Amniotic epithelial cell (primary cell): Measurements from ENCODE around the gene MPP3.
"Not testable (repeated sequence)": the region's sequence is repeated elsewhere in the genome, so short reads cannot be mapped to it uniquely, and the experiment has no call there.

ENCODE experiments used
- DNase-seq: peaks from one replicate; pipeline ENCODE4 v3.0.0-alpha.2; 2010; ENCODE audit warnings: low read depth

Gene MPP3, protein sequence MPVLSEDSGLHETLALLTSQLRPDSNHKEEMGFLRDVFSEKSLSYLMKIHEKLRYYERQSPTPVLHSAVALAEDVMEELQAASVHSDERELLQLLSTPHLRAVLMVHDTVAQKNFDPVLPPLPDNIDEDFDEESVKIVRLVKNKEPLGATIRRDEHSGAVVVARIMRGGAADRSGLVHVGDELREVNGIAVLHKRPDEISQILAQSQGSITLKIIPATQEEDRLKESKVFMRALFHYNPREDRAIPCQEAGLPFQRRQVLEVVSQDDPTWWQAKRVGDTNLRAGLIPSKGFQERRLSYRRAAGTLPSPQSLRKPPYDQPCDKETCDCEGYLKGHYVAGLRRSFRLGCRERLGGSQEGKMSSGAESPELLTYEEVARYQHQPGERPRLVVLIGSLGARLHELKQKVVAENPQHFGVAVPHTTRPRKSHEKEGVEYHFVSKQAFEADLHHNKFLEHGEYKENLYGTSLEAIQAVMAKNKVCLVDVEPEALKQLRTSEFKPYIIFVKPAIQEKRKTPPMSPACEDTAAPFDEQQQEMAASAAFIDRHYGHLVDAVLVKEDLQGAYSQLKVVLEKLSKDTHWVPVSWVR

GRCh38 chr17:43832976-43833829 lies at the start of gene MPP3:
MPP3 (minus strand) TSS chr17:43833146; CDS start chr17:43831906, 1,240 bp downstream.
- peak; percentile 62 for DNase-seq

DNA sequence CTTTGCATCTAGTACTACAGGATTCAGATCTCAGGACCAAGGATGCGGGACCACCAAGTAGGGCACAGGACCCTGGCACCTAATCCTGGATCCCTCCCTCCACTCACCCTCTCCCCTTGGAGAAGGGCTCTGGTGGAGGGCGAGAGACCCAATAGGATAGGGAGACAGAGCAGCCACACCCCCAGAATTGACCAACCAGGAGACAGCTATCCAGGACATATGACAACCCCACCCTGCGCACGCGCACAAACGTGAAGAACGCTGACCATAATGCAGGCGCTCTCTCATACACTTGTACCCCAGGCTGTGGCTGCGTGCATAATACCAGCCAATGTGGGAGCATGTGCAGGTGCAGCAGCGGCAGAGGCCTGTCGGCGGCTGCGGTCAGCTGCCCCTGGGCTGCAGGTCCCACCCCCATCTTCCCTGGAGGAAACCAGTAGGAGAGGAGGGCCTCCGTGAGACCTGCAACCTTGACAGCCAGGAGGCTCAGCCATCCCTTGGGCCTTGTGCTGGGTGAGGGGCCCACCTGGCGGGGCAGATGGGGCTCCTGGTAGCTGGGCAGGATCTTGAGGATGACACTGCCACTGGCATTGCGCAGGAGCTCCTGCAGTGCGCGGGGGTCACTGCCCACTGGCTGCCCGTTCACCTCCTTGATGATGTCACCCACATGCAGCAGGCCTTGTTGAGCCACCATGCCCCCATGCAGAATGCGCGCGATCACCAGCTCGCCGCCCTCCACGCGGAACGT lies 49.0 kb upstream of the MPP3 start:
- no peak for DNase-seq

DNA sequence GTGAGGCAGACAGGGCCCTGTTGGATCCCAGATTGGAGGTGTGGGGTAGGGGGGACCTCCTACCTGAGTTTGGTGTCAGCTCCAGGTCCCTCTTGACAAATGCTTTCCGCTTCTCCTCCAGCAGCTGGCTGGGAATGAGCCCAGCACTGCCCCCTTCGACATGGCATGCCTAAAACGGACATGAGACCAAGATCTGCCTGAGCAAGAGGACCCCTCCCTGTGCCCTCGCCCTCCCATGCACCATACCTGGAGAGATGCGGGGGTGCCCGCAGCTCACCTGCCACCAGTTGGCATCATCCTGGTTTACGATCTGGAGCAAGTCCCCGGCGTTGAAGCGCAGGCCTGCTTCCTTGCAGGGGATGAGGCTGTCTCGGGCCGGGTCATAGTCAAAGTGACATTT lies 48.2 kb upstream of the MPP3 start:
- no peak for DNase-seq

DNA sequence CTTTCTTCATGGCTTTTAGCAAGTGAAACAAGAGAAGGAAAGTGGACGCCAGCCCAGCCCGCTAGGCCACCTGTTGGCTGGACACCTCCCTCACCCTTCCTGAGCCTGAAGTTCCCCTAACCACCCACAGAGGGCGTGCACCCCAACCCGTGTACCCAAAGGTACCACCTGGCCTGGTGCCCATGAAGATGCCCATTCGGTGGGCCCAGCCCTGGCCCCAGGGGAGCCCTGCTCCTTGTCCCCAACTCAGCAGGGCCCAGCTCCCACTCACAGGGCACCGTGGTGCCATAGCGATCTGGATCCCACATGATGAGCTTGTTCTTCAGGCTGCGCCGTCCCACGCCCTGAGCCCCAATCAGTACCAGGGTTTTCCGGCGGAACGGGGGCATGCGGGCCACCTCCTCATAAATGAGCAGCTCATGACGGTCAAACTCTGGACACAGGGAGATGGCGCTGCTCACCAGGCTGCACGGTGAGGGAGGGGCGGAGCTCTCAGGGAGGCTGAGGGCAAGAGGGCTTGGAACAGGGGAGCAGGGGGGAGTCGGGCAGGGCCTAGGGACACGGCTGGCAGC lies 47.6 kb upstream of the MPP3 start:
- peak; percentile 11 for DNase-seq

DNA sequence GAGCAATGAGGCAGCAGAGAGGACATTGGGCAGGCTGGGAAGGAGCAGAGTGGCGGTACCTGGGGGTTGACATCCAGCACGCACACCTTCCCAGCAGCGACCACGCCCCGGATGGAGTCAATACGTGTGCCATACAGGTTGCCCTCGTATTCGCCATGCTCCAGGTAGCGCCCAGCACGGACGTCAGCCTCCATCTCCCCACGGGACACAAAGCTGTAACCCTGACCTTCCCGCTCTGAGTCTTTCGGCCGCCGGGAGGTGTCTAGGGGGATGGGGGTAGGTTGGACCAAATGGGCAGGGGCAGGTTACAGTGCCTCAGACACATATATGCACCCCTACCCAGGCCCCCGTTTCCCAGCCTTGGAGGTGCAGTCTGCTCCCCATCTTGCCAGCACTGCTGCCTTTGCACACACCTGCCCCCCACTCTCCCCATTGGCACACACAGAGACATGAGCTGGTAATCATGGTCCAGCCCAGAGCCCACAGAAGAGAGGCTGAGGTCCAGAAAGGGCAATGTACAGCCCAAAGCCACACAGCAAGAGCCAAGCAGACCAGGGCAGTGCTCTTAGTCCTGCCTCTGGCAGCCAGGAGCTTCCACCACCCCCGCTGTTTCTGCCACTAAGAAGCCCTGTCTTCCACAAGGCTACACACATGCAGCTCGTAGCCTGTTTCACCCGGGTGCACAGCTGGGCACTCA lies 46.9 kb upstream of the MPP3 start:
- DNase-seq = no peak

GRCh38 chr17:43878260-43879175 lies 45.6 kb upstream of the MPP3 start:
- DNase-seq = peak; percentile 92

DNA sequence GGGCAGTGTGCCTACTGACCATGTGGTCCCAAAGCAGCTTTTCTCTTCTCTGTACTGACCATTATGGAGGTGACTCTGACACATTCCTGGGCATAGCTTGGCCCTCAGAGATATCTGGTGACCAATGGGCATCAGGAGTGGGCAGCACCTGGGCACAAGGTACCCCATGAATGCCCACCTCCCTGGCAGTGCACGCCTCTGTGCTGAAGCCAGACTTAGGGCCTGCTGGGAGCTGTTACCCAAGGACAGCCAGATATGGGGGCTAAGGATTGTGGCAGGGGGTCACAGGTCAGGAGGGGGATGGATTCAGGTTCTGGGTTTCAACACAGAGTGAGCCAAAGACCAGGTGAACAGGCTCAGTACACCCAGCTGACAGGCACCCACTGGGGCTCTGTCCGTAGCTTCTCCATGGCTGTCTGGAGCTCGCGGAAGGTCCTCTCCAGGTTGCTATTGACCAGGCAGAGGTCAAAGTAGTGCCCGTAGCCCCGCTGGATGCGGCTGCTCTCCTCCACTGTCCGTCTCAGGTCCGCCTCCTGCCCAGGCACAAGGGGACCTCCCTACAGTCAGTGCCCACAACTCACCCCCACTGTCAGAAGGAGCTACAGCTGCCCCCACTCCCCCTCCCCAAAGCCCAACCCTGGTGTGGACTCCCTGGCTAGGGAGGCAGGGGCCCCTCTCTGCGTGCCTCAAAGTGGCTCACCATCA lies 44.7 kb upstream of the MPP3 start:
- DNase-seq = no peak

DNA sequence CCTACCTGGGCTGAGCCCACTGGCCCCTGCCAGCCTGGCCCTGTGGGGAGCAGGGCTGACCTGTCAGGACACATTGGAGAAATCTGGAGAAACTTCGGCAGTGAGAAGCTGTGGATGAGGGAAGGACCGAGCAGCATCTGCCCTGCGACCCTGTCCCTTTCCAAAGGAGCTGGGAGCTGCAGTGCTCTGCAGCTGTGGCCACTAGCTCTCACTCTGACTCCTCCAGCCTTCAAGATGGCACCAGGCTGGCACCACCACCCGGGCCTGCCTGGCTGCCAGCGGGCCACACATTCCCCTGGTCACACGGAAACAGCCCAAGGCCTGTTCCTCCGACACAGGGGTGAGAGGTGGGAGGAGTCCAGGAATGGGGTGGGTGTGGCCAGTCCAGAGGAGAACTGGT lies 44.1 kb upstream of the MPP3 start:
- no peak for DNase-seq

DNA sequence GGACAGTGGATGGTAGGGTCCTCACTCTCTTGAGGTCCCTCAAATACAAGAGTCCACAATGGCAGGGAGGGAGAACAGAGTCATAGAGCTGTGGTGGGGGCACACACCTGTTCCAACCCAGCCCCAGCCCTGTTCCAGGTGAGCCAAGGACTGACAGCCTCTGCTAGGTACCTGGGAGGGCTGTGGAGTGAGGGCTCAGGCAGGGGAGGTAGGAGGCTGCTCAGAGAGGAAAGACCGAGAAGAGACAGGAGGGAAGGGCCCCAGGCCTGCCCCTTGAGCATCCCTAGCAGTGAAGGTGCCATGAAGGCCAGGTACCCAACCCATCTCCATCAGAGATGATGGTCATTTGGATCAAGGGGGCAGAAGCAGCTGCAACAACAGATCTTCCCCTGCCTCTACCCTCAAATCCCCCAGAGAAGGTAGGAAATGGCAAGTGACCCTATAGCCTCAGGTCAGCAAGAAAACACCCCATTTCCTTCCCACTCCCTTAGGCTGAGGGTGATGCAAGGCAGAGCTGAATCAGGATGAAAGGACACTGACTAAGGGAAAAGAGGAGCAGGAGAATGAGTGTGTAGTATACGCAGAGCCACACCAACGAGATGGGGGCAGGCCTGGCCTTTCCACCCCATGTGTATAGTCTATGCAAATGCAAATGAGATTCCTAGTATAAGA lies 42.7 kb upstream of the MPP3 start:
- DNase-seq = peak; percentile 7

DNA sequence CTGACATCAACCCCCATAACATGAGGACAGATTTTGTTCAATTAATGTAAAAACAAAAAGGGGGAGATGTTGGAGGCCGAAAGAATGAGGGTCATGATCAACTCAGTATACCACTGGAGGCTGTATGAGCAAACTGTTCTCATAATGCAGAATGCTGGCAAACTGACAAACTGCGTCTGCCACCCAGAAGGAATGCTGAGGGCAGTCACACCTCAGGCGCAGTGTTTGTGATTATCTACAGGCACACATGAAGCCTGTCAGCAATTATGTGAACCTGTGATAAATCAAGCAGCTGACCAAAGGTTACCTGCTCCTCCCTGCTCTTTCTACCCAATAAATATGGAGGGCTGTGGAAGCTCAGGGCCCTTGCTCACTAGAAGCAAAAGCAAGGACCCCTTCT lies 41.3 kb upstream of the MPP3 start:
- no peak for DNase-seq

GRCh38 chr17:43873815-43874214 lies 40.9 kb upstream of the MPP3 start:
- DNase-seq = no peak

- no peak for DNase-seq
These were observed 40.1 kb upstream of the MPP3 start for GRCh38 chr17:43873091-43873490.

GRCh38 chr17:43871946-43872690 lies 39.2 kb upstream of the MPP3 start:
- DNase-seq = no peak

DNA sequence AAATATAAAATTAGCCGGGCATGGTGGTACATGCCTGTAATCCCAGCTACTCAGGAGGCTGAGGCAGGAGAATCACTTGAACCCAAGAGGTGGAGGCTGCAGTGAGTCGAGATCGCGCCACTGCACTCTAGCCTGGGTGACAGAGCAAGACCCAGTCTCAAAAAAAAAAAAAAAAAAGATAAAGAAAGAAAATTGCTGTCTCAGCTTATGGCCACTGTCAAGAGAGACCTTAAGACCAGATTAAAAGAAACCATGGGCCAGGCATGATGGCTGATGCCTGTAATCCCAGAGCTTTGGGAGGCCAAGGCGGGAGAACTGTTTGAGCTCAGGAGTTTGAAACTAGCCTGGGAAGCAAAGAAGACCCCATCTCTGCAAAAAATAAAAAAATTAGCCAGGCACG lies 36.1 kb upstream of the MPP3 start:
- not testable (repeated sequence) for DNase-seq

DNA sequence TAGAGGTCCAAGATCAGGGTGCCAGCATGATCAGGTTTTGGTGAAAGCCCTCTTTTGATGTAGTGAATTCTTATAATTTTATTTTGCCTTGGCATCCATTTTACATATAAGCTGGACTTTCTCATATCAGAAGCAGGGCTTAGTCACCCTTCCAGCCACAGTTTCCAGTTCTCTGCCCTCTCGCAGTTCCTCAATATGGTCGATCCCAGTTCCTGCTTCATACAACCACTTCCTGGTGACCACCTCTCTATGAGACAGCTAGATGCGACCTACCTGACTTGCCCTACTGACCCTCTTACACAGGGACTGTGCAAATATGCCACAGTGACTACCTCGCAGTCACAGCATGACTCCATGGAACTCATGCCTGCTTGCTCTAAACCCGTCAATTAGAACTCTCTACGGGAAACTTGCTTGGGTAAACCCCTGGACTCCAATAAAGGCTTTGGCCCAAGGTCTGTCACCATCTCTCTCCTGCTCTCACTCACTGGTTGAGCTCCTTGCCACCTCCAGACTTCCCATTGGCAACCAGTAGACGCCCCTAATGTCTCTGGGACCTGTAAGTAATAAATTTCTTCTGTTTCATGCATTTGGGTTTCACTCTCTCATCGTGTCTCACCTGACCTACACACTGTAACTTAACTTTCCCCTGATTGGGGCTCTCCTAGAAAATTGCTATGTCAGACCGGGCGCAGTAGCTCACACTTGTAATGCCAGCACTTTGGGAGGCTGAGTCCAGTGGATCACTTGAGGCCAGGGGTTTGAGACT lies 35.5 kb upstream of the MPP3 start:
- DNase-seq = no peak

DNA sequence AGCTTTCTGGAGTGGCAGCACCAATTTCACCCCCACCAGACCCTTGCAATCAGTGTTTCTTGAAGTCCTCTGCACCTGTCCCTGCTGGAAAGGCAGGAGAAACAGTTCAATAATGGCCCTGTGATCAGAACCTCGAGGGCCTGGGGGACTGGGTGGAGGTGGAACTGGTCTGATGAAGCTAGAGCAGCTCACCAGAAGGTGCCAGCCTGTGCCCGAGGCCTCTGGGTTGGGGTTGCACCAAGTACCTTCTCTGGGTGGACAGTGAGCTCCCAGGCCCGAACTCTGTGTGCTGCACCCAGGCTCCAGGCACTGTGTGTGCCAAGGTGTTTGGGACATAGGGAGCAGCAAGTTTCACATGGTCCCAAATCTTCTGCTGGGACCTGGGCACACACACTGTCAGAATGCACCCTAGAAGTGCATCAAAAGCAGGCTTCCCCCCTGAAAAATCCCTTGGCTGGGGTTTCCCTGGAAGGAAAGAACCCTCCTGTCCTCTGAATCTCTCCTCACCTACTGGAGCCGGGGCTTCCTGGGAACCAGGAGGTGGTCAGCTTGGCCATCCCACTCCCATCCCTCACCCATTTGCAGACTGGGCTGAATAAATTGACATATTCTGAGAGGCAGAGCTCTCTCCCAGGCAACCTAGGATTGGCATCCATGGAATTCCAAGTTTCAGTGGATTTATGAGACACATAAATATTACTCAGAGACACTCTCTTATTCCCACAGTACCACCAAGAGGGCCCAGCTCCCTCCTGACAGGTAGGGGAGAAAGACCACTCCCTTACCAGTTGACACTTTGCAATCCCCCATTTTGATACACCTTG lies 31.4 kb upstream of the MPP3 start:
- DNase-seq = no peak
